GM18858 (cell line): ENCODE results near the gene KANSL1.
"Not testable (repeated sequence)": the region's sequence is repeated elsewhere in the genome, so short reads cannot be mapped to it uniquely, and the experiment has no call there.

ENCODE experiments used
- ATAC-seq: cut with Tn5 transposase; IDR thresholded peaks from one replicate; pipeline ENCODE4 v1.9.1; 2021; ENCODE audit not compliant: unreplicated experiment

KANSL1 gene

GRCh38 chr17:46193626-46194392, 580 bp upstream of the KANSL1 start:
- peak; percentile 40 for ATAC-seq

- no peak for ATAC-seq
These were observed 634 bp downstream of the KANSL1 start for GRCh38 chr17:46192439-46193150.

- ATAC-seq: no peak
These were observed 1.1 kb downstream of the KANSL1 start for GRCh38 chr17:46192189-46192438.

- no peak for ATAC-seq
These were observed 1.7 kb downstream of the KANSL1 start for GRCh38 chr17:46191322-46192188.

GRCh38 chr17:46190763-46191162, 2.5 kb downstream of the KANSL1 start:
- ATAC-seq: no peak

GRCh38 chr17:46186827-46187235, 6.4 kb downstream of the KANSL1 start:
- not testable (repeated sequence) for ATAC-seq

- no peak for ATAC-seq
These were observed 8.5 kb downstream of the KANSL1 start for GRCh38 chr17:46184696-46185095.

GRCh38 chr17:46183383-46183782, 9.8 kb downstream of the KANSL1 start:
- not testable (repeated sequence) for ATAC-seq

GRCh38 chr17:46182961-46183360, 10.3 kb downstream of the KANSL1 start:
- ATAC-seq: no peak

GRCh38 chr17:46181940-46182339, 11.3 kb downstream of the KANSL1 start:
- no peak for ATAC-seq

- not testable (repeated sequence) for ATAC-seq
These were observed 11.9 kb downstream of the KANSL1 start for GRCh38 chr17:46181316-46181715.

GRCh38 chr17:46180892-46181274, 12.3 kb downstream of the KANSL1 start:
- no peak for ATAC-seq

GRCh38 chr17:46180185-46180891, 12.9 kb downstream of the KANSL1 start:
- not testable (repeated sequence) for ATAC-seq

- no peak for ATAC-seq
These were observed 13.7 kb downstream of the KANSL1 start for GRCh38 chr17:46179375-46179999.

GRCh38 chr17:46178550-46179214, 14.5 kb downstream of the KANSL1 start:
- no peak for ATAC-seq

- no peak for ATAC-seq
These were observed 16.3 kb downstream of the KANSL1 start for GRCh38 chr17:46176975-46177374.

GRCh38 chr17:46175891-46176290, 17.3 kb downstream of the KANSL1 start:
- ATAC-seq: no peak

GRCh38 chr17:46173153-46173552, 20.1 kb downstream of the KANSL1 start:
- no peak for ATAC-seq

GRCh38 chr17:46171939-46172338, 21.3 kb downstream of the KANSL1 start:
- no peak for ATAC-seq
